Colon (tissue), 2 donors: ENCODE results near the gene PSMB11.

Source experiments
- FAIRE-seq: peaks from 2 replicates; lab custom pipeline; 2012; peaks lifted over from hg19 to GRCh38; lab: Jason Lieb, UNC
- donor health status: control.
- donor health status: control.

The PSMB11 gene

DNA sequence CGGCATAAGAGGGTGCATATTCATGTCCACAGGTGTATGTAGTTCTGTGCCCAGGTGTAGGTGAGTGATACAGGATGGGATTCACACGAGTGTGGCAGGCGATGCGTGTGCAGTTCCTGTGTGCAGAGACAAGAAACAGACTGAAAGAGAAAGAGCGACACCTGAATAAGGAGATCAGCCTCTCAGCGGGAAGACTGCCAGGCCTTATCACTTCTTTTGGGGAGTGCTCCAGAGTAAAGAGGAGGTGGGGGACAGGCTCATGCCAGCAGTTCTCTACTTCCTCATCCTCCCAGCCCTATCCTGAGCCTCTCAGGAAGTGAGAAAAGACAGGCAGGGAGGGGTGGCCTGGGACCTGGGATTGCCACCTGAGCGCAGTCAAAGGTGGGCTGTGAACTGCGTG lies 2.8 kb downstream of the PSMB11 start:
- no peak for FAIRE-seq

DNA sequence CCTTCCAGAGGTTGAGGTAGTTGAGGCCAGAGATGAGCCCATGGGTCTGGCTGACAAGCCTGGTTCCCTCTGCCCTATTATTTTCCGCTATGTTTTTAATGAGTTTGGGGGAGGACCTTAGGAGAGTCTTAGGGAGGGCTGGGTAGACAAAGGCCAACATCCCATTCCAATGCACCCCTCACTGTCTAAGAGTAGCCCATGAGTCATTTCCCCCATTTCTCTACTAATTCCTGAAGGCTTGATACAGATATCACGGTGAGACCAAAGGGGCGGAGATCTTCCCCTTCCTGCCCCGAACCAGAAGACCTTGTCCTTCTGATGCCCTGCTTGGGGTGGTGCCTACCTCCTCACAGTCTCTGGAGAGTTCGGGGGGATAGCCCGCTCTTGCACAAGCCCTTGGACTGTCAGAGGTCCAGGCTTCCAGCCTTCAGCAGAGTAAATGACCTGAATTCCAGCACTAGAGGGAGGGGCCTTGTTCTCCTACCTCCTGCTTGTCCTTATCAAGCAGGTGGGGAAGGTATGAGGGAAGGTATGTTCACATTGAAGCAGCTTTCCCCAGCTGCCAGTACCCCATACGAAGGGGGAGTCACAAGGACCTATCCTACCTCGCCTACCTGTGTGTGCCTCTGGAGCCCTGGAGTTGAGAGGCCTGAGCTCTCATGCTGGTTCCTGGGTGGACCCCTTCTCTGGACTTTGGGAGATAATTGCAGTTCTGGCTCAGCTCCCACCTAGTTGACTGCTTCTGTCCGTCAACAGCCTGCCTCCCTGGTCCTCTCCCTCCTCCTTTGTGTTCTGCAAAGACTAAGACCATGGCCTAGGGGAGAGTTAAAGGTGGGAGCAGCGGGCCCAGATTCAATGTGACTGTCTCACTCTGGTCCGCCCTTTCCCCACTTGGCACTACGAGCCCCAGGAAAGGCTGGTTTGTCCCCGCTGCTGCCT lies 3.7 kb downstream of the PSMB11 start:
- no peak for FAIRE-seq

DNA sequence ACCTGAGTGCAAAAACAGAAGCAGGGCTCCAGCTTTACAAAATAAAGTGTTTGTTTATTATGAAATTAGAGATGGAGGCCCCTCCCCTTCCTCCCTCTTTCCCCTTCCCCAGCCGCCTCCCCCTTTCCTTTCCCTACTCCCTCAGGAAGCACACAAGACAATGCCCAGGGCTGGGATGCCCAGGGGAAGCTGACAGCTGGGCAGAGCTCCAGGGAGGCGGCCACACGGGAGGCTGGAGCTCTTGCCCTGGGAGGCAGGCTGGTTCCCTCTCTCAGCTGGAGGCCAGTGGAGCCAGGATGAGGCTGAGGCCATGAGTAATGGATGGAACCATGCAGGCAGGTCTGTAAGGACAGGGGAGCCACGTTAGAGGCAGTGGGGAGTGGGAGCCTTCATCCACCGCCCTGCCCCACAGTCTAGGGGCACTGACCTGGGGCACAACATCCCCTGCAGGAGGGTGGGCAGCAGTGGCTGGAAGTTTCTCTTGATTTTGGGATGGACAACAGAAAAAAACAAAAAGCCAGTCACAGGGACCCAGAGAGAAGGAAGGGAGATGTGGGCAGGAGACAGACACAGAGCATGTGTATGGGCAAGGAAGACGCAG lies 5.1 kb downstream of the PSMB11 start:
- FAIRE-seq, result no peak

DNA sequence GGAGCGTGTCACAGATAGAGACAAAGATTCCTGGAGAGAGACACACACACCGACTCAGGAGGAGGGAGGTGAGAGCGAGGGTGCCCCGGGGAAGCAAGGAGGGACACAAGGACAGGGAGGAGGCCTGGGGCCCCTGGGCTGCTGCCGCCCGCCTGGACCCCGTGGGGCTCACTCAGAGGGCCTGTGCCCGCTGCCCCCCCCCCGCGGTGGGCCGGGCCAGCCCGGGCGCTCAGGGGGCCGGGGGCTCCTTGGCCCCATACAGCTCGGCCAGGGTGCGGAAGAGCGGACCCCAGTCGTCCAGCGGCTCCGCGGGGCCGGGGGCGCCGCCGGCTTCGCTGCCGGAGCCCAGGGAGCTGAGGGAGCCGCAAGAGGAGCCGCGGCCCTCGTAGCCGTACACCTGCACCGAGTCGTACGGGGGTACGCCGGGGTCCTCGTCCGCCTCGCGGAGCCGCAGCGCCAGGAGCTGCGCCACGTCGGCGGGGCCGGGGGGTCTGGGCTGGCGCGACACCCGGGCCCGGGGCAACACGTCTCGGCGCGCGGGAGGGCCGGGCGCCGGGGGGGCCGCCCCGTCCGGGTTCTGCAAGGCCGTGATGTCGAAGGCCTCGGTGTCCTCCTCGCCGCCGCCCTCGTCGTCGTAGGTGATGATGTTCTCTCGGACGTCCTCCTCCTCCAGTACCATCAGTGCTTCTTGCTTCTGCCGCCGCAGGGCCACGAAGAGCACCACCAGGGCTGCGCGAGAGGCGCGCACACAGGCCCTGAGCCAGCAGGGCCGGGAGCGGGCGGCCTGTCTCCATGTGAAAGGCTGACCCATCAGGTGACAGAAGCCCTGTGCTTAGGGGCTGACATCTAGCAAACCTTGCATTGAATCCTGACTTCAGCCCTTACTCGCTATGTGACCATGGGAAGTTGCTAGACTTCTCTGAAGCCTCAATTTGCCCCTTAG lies 6.0 kb downstream of the PSMB11 start:
- no peak for FAIRE-seq

DNA sequence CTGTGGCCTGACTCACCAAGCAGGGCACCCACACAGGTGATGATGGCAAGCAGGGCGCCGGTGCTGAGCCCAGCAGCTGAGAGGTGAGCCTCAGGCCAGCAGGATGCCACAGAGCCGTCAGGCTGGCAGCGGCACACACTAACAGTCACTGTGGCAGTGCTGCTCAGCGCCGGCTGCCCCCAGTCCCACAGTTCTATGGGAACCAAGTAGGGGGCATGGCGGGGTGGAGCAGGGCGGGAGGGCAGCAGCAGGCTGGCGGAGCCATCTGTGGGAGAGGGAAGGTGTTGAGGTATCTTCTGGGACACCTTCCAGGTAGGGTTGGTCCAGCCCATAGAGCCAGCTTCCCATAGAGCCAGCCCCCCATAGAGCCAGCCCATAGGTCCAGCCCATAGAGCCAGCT lies 7.0 kb downstream of the PSMB11 start:
- no peak for FAIRE-seq

DNA sequence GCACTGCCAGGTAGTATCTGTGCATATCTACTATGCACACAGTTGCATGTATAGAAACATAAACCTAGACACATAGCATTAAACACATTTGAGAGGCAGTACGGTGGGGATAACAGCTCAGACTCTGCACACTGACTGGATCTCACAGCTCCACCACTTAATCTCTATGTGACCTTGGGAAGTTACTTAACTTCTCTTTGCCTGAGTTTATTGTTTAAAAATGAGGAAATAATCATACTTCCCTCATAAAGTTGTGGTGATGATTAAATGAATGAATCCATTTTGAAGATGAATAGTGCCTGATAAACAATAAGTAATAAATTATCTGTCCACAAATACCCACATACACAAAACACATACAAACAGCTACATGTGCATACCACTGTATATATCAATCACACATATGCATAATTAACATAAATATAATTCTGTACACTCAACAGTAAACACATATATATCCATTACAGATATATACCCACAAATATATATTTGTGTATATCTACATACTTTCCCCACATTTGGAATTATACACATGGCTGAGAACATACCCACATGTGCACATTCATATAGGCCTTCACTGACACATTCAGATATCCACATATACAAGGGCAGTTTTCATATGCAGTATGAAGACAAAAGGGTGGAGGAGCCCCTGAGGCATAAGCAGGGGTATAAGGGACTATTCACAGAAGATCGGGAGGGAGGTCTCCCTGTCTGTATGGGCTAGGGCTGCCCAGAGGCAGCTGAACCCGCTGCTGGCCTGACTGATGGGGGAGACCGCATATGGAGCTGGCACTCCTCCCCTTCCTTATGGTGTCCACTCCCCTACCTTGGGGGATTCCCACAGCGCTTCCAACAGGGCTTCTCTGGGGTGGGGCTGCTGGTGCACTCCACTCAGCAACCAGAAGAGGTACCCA lies 9.4 kb downstream of the PSMB11 start:
- no peak for FAIRE-seq

DNA sequence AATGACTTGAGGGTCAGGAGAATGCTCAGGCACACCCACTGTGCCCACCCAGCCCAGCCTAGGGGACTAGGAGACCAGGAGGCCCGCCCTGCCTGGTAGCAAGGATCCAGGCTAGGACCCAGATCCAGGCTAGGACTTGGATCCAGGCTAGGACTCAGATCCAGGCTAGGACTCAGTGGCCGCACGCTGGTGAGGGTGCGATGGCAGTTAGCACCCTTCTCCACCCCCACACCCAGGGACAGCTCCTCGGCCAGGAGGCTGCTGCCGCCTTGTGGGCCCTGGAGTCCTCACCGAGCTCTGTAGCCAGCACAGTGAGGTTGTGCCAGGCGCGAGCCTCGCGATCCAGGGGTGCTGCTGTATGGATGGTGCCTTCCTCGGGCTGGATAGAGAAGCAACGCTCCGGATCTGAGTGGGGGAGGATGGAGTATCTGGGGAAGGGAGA lies 10.2 kb downstream of the PSMB11 start:
- no peak for FAIRE-seq

DNA sequence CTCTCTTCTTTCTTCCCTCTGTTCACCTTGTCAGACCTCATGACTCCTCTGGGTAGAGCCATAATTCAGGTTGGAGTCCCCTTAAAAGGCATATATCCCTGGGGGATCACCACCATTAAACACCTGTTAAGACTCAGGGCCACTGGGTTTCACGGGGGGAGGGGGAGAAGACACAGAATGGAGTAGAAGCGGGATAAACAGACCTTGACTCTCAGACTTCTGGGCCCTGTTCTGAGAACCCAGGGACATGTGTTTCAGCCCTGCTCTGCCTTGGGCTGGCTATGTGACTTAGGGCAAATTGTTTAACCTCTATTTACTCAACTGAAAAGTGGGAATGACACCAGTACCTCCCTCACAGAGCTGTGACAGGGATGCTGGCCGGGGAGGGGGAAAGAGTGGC lies 10.7 kb downstream of the PSMB11 start:
- no peak for FAIRE-seq

DNA sequence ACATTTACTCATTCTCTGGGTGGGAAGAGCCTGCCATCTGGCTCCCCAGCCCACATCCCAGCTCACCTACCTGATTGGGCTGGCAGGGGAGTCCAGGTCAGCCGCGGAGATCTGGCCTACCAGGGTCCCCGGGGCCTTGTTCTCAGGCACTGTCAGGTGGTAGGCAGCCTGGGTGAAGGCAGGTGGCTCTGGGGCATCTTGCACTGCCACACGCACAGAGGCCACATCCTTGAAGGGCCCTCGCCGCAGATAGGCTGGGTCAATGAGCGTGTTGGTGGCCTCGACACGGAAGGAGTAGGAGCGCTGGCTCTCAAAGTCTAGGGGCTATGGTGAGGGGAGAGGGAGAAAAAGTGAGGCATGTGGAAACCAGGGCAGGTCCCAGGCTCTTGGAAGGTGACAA lies 11.4 kb downstream of the PSMB11 start:
- FAIRE-seq, result no peak

DNA sequence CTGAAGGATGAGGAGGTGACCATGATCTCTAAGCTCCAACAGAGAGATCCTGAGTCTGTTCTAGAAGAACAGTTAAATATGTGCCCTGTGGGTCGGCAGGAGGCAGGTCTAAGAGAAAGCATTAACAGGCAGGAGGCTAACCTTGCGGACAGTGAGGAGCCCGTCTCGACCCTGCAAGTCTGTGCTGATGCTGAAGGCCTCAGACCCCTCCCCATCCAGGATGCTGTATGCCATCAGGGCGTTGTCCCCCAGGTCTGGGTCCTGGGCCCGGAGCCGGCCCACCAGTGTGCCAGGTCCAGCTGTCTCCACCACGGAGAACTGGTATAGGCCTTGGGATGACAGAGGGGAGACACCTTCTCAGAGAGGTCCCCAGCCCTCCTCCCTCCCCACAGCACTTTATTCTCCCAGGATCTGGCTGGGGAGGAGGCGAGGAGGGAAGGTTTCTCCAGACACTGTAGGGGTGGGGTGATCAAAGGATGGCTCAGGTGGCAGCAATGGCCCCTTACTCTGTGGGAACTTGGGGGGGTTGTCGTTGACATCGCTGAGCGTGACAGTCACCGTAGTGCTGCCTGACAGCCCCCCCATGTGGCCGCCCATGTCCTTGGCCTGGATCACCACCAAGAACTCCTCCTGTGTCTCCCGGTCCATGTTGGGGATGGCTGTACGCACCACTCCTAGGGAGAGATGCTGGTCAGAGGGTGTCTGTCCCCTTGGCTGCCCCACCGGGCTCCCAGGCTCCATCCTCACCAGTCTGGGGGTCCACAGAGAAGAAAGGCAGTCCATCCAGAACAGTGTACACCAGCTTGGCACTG lies 12.2 kb downstream of the PSMB11 start:
- no peak for FAIRE-seq

DNA sequence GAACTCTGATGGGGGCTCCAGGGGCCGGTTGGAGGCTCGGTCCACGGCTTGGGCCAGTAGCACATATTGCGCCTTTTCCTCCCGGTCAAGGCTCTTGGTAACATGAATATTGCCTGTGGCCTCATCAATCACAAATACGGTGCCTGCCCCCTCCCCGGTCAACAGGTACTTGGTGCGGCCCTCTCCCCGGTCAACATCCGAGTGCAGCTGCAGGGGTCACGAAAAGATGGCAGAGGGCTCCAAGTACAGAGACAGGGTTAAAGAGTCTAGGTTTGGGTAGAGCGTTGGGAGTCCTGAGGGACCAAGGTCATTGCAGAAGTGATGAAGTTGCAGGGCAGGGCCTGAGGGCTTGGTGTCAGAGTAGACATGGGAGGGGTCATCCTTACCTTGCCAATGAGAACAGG lies 13.1 kb downstream of the PSMB11 start:
- FAIRE-seq, result no peak

DNA sequence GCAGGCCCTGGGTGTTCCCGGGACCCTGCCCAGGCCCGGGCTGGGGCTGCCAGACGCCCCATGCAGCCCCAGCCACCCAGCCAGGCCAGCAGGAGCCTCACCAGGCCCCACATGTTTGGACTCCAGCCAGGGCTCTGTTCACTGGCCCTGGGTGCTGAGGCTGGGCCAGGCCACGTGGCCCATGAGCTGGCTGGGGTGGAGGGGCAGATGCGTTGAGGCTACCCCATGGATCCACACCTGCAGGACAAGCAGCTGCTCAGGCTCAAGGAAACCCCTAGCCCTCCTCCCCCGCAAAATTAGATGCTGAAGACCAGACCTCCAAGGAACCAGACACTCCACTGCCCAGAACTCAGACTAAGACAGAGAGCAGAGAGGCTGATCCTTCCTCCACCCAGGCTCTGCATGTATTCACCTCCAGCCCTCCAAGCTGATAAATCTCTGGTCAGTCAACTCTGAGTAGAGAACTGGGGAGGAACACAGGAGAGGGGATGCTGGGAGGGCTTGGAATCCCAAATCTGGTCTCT lies 13.7 kb downstream of the PSMB11 start:
- FAIRE-seq, result no peak

DNA sequence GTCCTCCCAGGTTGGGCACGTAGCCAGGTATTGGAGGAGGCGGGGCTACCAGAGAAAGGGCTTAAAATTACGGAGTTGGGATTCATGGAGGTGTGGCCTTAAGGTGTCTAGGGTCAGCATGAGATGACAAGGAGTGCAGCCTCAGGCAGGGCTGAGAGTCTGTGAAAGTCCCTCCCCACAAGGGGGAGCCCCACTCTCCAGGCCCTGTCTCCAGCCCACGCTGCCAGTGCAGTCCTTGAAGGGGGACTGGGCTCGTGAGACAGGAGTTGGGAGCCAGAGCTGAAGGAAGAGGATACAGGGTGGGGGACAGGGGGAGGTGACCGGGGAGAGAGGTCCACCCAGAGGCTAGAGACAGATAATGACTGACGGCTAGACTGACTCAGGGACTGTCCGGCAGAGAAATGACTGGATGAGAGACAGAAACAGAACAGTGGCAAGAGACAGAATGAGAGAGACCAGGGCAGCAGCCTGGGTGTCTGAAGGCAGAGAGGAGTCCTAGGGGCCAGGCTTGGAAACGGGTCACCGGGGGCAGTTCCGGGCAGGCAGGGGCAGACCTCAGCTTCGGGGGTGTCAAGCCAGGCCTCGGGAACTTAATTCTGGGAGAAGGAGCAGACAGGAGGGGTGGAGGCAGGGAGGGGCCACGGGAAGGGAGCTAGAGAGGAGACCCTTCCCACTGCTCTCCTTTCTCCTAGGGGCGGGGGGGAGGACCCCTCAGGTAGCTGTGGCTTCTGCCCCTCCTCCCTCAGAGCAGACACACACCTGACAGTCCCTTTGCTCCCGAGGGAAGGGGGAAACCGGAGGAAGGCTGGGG lies 14.3 kb downstream of the PSMB11 start:
- no peak for FAIRE-seq

DNA sequence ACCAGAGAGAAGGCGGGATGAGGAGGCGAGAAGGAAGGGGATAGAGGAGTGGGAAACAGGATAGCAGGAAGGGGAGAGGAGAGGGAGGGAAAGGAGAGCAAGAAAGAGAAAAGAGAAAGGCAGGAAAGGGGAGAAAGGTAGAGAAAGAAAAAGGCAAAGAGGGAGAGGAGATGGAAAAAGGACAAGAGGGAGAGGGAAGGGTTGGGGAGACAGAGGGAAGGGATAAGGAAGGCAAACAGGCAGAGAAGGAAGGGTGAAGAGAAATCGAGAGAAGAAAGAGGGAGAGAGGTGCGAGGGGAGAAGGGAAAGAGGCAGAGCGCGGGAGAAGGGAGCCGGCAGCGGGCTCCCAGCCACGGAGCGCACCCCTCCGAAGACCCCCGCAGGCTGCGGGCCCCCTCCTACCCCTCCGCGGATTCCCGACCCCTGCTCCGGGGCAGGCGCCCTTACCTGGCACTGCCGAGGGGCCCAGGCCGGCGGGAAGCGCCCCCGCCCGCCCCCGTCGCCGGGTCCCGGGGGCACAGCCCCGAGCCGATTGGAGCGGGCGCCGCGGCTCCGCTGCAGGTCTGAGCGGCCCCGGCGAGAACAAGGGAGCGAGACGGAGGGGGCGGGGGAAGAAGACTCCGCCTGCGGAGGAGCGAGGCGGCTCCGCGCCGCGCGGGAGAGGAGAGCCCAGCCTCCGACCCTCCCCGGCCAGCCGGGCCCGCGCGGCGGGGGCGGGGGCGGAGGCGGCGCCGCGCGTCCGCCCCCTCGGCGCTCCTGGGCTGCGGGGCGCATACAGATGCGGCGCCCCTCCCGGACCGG lies 15.1 kb downstream of the PSMB11 start, which contains the start of gene CDH24:
Gene CDH24 (minus strand): TSS at position 565 of the 801 bp plus-strand sequence. CDS start 1,787 bp downstream, outside the sequence.
- FAIRE-seq, result no peak

DNA sequence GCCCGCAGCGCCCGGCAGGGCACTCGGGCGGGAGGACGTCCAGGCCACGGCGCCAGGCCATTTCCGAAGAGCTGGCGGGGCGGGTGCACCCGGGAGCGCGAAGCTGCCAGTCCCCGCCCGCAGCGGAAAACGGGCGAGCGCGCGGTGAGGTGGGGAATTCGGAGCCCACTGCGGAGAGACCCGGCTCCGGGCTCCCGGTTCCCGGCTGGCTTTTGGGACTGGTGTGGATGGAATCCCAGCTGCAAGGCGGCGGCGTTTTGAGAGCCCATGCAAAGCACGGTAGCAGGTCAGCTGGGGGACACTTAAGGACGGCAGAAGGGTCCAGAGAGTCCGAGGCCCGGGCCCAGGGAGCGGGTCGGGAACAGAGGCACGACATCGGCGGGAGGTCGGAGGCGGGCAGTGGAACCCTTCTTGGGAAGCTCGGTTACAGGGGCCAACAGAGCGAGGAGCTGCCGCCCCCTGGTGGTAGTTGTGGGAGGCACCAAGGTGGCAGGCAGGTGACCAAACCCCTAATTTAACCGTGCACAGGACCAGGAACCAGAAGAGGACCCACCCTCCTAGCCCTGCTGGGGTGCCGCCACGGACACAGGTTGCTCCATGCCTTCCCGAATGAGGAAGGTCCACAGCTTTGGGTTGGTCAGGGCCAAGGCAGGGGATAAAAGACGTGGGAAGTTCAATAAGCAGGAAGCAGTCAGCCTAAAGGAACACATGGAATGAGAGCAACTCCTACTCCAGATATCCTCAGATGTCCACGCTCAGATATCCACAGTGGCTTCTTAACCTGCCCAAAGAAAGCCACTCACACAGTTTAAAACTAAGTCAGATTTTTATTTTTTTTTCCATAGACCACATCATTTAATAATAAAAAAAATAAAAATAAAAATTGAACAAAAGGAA lies 16.0 kb downstream of the PSMB11 start:
- FAIRE-seq, result no peak

DNA sequence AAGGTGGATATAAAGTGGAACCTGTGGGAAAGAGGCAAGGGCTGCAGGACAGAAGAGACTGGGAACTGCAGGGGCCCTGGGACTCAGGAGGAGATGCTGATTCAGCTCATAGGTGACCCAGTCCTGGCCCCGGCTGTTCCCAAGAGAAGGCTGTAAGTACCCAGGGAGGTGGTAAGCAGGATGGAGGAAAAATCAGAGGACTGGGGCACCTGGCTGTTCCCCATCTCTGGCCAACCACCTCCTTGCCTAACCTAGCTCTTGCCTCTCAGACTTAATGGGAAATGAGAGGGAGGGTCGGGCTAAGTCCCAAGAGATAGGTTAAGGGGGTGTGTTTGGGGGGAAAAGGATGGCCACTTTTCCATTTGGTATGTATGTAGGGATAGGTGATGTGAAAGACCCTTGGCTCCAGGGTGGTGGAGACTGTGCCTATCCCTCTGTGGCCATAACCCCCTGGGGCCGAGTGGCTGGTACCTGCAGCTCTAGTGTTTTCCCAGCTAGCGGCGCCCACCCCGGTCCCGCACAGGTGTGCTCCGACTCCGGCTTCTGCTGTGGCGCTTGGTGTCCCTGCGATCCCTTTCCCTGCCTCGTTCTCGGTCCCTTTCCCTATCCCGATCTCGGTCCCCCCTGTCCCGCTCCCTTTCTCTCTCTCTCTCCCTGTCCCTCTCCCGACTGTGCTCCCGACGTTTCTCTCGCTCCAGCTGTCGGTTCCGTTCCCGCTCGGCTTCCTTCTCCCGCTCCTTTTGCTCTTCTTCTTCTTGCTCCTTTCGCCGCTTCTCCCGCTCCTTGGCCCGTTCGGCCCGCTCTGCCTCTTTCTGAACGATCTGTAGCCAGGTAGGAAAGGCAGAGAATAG lies 16.9 kb downstream of the PSMB11 start:
- no peak for FAIRE-seq
